ENCODE data around the gene ARL5C.

ARL5C gene

GRCh38 chr17:39114723-39115122 is 51.2 kb downstream of the ARL5C start:
- no peak overlapping the region for H3K4me2 ChIP-seq (ENCODE audit: low read depth, low read length, poor library complexity, severe bottlenecking)
- no peak overlapping the region for H3K27ac ChIP-seq (ENCODE audit: low read depth, low read length)
- H3K79me2 ChIP-seq (ENCODE audit: insufficient read depth, low read length), result no peaks in the 10 kb centered on the region
- H3K36me3 ChIP-seq (ENCODE audit: low read length), result no peaks in the 10 kb centered on the region
- no peak overlapping the region for H3K9ac ChIP-seq (ENCODE audit: low read length)
- TF ChIP-seq EZH2phosphoT487 (conservative IDR thresholded peaks at IDR 0.05; ENCODE audit: low read length), result no peak
- TF ChIP-seq CTCF (IDR thresholded peaks at IDR 0.05; ENCODE audit: insufficient read depth, low read length, poor library complexity, severe bottlenecking), result no peak
- no peaks in the 10 kb centered on the region for H3K9me2 ChIP-seq (replicated peaks; ENCODE audit: insufficient read depth, low read length)
- H2AFZ ChIP-seq (ENCODE audit: low read depth, low read length, severe bottlenecking), result no peak overlapping the region
- no peaks in the 10 kb centered on the region for H3K9me3 ChIP-seq (ENCODE audit: insufficient read depth, low read length)
- no peaks in the 10 kb centered on the region for H3K27me3 ChIP-seq (ENCODE audit: low read length)
- no peaks in the 10 kb centered on the region for H3F3A ChIP-seq (ENCODE audit: insufficient read depth)
- H4K20me1 ChIP-seq (ENCODE audit: low read depth, low read length), result no peaks in the 10 kb centered on the region
- no peak overlapping the region for H3K4me3 ChIP-seq (ENCODE audit: insufficient read depth, low read length, poor library complexity, severe bottlenecking)

- no peaks in the 10 kb centered on the region for H3K27me3 ChIP-seq (ENCODE audit: low read length)
- TF ChIP-seq EZH2phosphoT487 (conservative IDR thresholded peaks at IDR 0.05; ENCODE audit: low read length) (no peak), CTCF (IDR thresholded peaks at IDR 0.05; ENCODE audit: insufficient read depth, low read length, poor library complexity, severe bottlenecking) (no peak)
Observed at GRCh38 chr17:39113871-39114270, 52.1 kb downstream of the ARL5C start.

GRCh38 chr17:39110435-39111136 is 55.4 kb downstream of the ARL5C start:
- no peak overlapping the region for H3K9ac ChIP-seq (ENCODE audit: low read length)
- no peaks in the 10 kb centered on the region for H3K27me3 ChIP-seq (ENCODE audit: low read length)
- H3K27ac ChIP-seq (ENCODE audit: low read depth, low read length), result no peak overlapping the region
- no peak for TF ChIP-seq CTCF (IDR thresholded peaks at IDR 0.05; ENCODE audit: insufficient read depth, low read length, poor library complexity, severe bottlenecking)
- no peak for TF ChIP-seq EZH2phosphoT487 (conservative IDR thresholded peaks at IDR 0.05; ENCODE audit: low read length)
- H2AFZ ChIP-seq (ENCODE audit: low read depth, low read length, severe bottlenecking), result no peak overlapping the region
- H3K4me2 ChIP-seq (ENCODE audit: low read depth, low read length, poor library complexity, severe bottlenecking), result no peak overlapping the region
- no peak overlapping the region for H3K4me3 ChIP-seq (ENCODE audit: insufficient read depth, low read length, poor library complexity, severe bottlenecking)
- H3K36me3 ChIP-seq (ENCODE audit: low read length), result no peaks in the 10 kb centered on the region
- H4K20me1 ChIP-seq (ENCODE audit: low read depth, low read length), result no peaks in the 10 kb centered on the region
- no peaks in the 10 kb centered on the region for H3K79me2 ChIP-seq (ENCODE audit: insufficient read depth, low read length)
- H3K9me2 ChIP-seq (replicated peaks; ENCODE audit: insufficient read depth, low read length), result no peaks in the 10 kb centered on the region
- H3K9me3 ChIP-seq (ENCODE audit: insufficient read depth, low read length), result no peaks in the 10 kb centered on the region
- no peaks in the 10 kb centered on the region for H3F3A ChIP-seq (ENCODE audit: insufficient read depth)

More at GRCh38 chr17:39113871-39114270, 52.1 kb downstream of the ARL5C start:
- H3K9me2 ChIP-seq (replicated peaks; ENCODE audit: insufficient read depth, low read length), result no peaks in the 10 kb centered on the region
- no peaks in the 10 kb centered on the region for H3K36me3 ChIP-seq (ENCODE audit: low read length)
- no peak overlapping the region for H3K27ac ChIP-seq (ENCODE audit: low read depth, low read length)
- no peaks in the 10 kb centered on the region for H3K79me2 ChIP-seq (ENCODE audit: insufficient read depth, low read length)
- no peak overlapping the region for H3K4me2 ChIP-seq (ENCODE audit: low read depth, low read length, poor library complexity, severe bottlenecking)
- no peaks in the 10 kb centered on the region for H3F3A ChIP-seq (ENCODE audit: insufficient read depth)
- H3K9ac ChIP-seq (ENCODE audit: low read length), result no peak overlapping the region
- H2AFZ ChIP-seq (ENCODE audit: low read depth, low read length, severe bottlenecking), result no peak overlapping the region
- no peaks in the 10 kb centered on the region for H3K9me3 ChIP-seq (ENCODE audit: insufficient read depth, low read length)
- no peak overlapping the region for H3K4me3 ChIP-seq (ENCODE audit: insufficient read depth, low read length, poor library complexity, severe bottlenecking)
- H4K20me1 ChIP-seq (ENCODE audit: low read depth, low read length), result no peaks in the 10 kb centered on the region

Data from SU-DHL-6 (cell line).